Activated CD4-positive, alpha-beta T cell treated with anti-CD3 and anti-CD28 coated beads for 36 hours (primary cell): ENCODE results near the gene UBE2I. TPM values are rescaled to one million over a fixed set of nuclear protein-coding genes. Genes with fewer than 3 reads are reported as not detected.

ENCODE experiments used
- ATAC-seq: fragments of 200-7000 bp; cut with Tn5 transposase; one replicate; pipeline ENCODE4 v1.10.0; 2021; ENCODE audit warnings: mild to moderate bottlenecking, moderate library complexity
- CTCF ChIA-PET: fragments of 350-600 bp; sonication (Branson Sonifier 250); formaldehyde crosslinking; loops from one replicate; lab custom pipeline; 2021; ENCODE audit warnings: antibody characterized with exemption; lab: Charles Lee
- POLR2A ChIA-PET: fragments of 350-600 bp; sonication (Branson Sonifier 250); formaldehyde crosslinking; loops from one replicate; lab custom pipeline; 2021; ENCODE audit warnings: antibody characterized with exemption, inconsistent platforms; lab: Charles Lee
- DNase-seq: peaks from one replicate; pipeline ENCODE4 v3.0.0-alpha.2; 2020
- H3K27ac Mint-ChIP-seq: one replicate; pipeline ENCODE4 v1.8.0; 2021; ENCODE audit warnings: mixed read lengths
- H3K27me3 Mint-ChIP-seq: one replicate; pipeline ENCODE4 v1.8.0; 2021; ENCODE audit warnings: mixed read lengths
- H3K36me3 Mint-ChIP-seq: one replicate; pipeline ENCODE4 v1.8.0; 2021; ENCODE audit warnings: low read depth, mixed read lengths
- H3K4me1 Mint-ChIP-seq: one replicate; pipeline ENCODE4 v1.8.0; 2021; ENCODE audit warnings: mixed read lengths
- H3K4me3 Mint-ChIP-seq: one replicate; pipeline ENCODE4 v1.8.0; 2021; ENCODE audit warnings: mild to moderate bottlenecking, moderate library complexity, mixed read lengths
- H3K9me3 Mint-ChIP-seq: one replicate; pipeline ENCODE4 v1.8.0; 2021; ENCODE audit warnings: low read depth, mixed read lengths
- intact Hi-C, 2 experiments: fragments of 100-400 bp; cut with DNase I in 1 of 2; cut with micrococcal nuclease in 1 of 2; formaldehyde crosslinking; loops; one replicate each; pipeline versions ENCODE4 v1.14.2 to v1.15.1; 2022 to 2024; cut with DNase I, micrococcal nuclease
- total RNA-seq, 2 experiments: library from RNA; stranded (reverse); gene quantifications; one replicate each; pipeline ENCODE4 v1.2.3, GENCODE V29; 2021

Gene UBE2I
- total RNA-seq, 2 experiments from 2014 or later = 251 to 358 TPM

- Mint-ChIP-seq H3K4me1 (no peaks in the 10 kb centered on the region), H3K27me3 (peaks cover 11% of the 10 kb centered on the region), H3K9me3 (no peaks in the 10 kb centered on the region), H3K4me3 (no peak overlapping the region), H3K36me3 (no peaks in the 10 kb centered on the region), H3K27ac (no peak overlapping the region)
- CTCF ChIA-PET = interaction anchor here (0.6 kb wide), 1 partner anchor 225 kb away, joined by 3 read pairs; no protein-coding TSS in a partner anchor
- ATAC-seq = no peak
- POLR2A ChIA-PET = no interaction called here
- DNase-seq = no peak
- intact Hi-C loops = no loop called here
These were observed 30.1 kb upstream of the UBE2I start for GRCh38 chr16:1279081-1279944.

- no peaks in the 10 kb centered on the region for H3K9me3 Mint-ChIP-seq
- ATAC-seq = no peak
- H3K36me3 Mint-ChIP-seq = no peaks in the 10 kb centered on the region
- peaks cover 12% of the 10 kb centered on the region for H3K27me3 Mint-ChIP-seq
- no peak overlapping the region for H3K4me3 Mint-ChIP-seq
- POLR2A ChIA-PET = no interaction called here
- DNase-seq = no peak
- CTCF ChIA-PET = interaction anchor here (0.6 to 0.8 kb wide), 2 partner anchors 22 to 224 kb away, joined by 3 to 9 read pairs; no protein-coding TSS in a partner anchor
- H3K4me1 Mint-ChIP-seq = no peaks in the 10 kb centered on the region
- H3K27ac Mint-ChIP-seq = no peak overlapping the region
- intact Hi-C loops = no loop called here
These were observed 29.4 kb upstream of the UBE2I start for GRCh38 chr16:1279945-1280589.

GRCh38 chr16:1280783-1281182 lies 28.7 kb upstream of the UBE2I start:
- intact Hi-C loops = no loop called here
- ATAC-seq = no peak
- POLR2A ChIA-PET = no interaction called here

GRCh38 chr16:1281517-1281916 lies 27.9 kb upstream of the UBE2I start:
- peaks cover 5% of the 10 kb centered on the region for H3K27me3 Mint-ChIP-seq
- no peaks in the 10 kb centered on the region for H3K36me3 Mint-ChIP-seq
- ChIA-PET POLR2A (no interaction called here), CTCF (no interaction called here)
- no peaks in the 10 kb centered on the region for H3K4me1 Mint-ChIP-seq
- no peak overlapping the region for H3K27ac Mint-ChIP-seq
- DNase-seq = no peak
- no peak overlapping the region for H3K4me3 Mint-ChIP-seq
- no peak for ATAC-seq
- intact Hi-C loops = no loop called here
- H3K9me3 Mint-ChIP-seq = no peaks in the 10 kb centered on the region

More at GRCh38 chr16:1280783-1281182, 28.7 kb upstream of the UBE2I start:
- DNase-seq = no peak
- no peak overlapping the region for H3K27ac Mint-ChIP-seq
- H3K4me3 Mint-ChIP-seq = no peak overlapping the region
- H3K9me3 Mint-ChIP-seq = no peaks in the 10 kb centered on the region
- peaks cover 6% of the 10 kb centered on the region for H3K27me3 Mint-ChIP-seq
- CTCF ChIA-PET = interaction anchor here (0.8 kb wide), 1 partner anchor 21 kb away, joined by 9 read pairs; no protein-coding TSS in a partner anchor
- H3K36me3 Mint-ChIP-seq = no peaks in the 10 kb centered on the region
- no peaks in the 10 kb centered on the region for H3K4me1 Mint-ChIP-seq

DNA sequence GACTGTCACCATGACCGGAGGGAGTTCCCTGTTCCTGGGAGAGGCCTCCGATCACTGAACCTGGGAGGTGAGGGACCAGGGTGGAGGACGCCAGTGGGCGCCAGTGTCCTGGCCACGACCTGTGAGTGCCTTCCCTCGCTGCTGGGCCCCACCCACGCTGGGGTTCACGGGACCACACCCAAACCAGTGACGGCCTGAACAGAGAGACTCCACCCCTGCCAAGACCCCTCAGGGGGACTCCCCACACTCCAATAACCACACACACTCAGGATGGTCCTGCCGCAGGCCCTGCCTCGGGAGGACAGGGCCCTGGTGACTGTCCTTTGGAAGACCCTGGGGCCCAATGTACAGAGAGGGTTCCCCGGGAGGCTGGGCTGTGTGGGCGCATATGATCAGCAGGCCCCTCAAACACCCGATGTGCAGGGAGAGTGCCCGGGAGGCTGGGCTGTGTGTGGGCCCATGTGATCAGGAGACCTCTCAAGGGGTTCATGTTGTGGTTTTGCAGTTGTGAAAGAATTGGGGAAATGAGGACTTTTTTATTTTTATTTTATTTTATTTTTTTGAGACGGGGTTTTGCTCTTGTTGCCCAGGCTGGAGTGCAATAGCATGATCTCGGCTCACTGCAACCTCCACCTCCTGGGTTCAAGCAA lies 27.0 kb upstream of the UBE2I start:
- ATAC-seq (no peak), DNase-seq (no peak)
- no peaks in the 10 kb centered on the region for H3K9me3 Mint-ChIP-seq
- H3K27ac Mint-ChIP-seq = no peak overlapping the region
- intact Hi-C loops = no loop called here
- H3K4me3 Mint-ChIP-seq = no peak overlapping the region
- H3K4me1 Mint-ChIP-seq = no peaks in the 10 kb centered on the region
- H3K36me3 Mint-ChIP-seq = no peaks in the 10 kb centered on the region
- peaks cover 5% of the 10 kb centered on the region for H3K27me3 Mint-ChIP-seq
- ChIA-PET POLR2A (no interaction called here), CTCF (interaction anchor here (0.7 kb wide), 1 partner anchor 20 kb away, joined by 3 read pairs; no protein-coding TSS in a partner anchor)

GRCh38 chr16:1283296-1283695 lies 26.1 kb upstream of the UBE2I start:
- H3K27me3 Mint-ChIP-seq = peaks cover 8% of the 10 kb centered on the region
- POLR2A ChIA-PET = no interaction called here
- CTCF ChIA-PET = interaction anchor here (0.7 kb wide), 1 partner anchor 19 kb away, joined by 3 read pairs; no protein-coding TSS in a partner anchor
- intact Hi-C loops = no loop called here
- no peaks in the 10 kb centered on the region for H3K9me3 Mint-ChIP-seq
- no peak overlapping the region for H3K27ac Mint-ChIP-seq
- H3K4me3 Mint-ChIP-seq = no peak overlapping the region
- ATAC-seq = no peak
- no peaks in the 10 kb centered on the region for H3K4me1 Mint-ChIP-seq
- no peak for DNase-seq
- no peaks in the 10 kb centered on the region for H3K36me3 Mint-ChIP-seq

DNA sequence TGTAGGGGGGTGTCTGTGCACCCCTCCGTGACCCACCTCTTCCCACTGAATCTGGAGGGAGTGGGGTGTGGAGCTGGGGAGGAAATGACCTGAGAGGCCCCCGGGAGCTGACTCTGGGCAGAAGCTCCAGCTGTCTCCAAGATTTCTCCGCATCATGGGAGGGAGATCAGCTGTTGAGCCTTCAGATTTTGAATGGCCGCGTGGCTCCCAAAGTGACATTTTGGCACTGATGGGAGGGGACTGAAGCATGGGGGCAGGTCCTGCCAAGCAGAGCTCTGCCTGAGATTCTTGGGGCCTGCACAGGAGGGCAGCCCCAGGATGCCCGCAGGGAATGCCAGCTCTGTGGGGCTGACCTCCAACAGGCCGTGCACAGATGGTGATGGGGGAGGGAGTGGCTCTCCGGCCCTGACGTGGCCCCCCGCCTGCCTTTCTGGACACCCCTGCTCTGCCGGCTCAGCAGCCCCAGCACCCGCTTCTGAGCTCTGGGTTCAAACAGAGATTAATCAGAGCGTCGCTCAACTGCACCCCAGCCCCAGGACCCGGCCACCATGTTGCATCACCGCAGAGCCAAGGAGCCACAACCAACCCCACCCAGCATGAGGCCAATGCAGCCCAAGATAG lies 25.3 kb upstream of the UBE2I start:
- POLR2A ChIA-PET = no interaction called here
- Mint-ChIP-seq H3K9me3 (no peaks in the 10 kb centered on the region), H3K27me3 (peaks cover 10% of the 10 kb centered on the region), H3K4me3 (no peak overlapping the region), H3K4me1 (no peaks in the 10 kb centered on the region), H3K27ac (no peak overlapping the region), H3K36me3 (no peaks in the 10 kb centered on the region)
- DNase-seq = no peak
- intact Hi-C loops = no loop called here
- CTCF ChIA-PET = interaction anchor here (0.6 kb wide), 1 partner anchor 1306 kb away, joined by 3 read pairs; no protein-coding TSS in a partner anchor
- ATAC-seq = no peak

DNA sequence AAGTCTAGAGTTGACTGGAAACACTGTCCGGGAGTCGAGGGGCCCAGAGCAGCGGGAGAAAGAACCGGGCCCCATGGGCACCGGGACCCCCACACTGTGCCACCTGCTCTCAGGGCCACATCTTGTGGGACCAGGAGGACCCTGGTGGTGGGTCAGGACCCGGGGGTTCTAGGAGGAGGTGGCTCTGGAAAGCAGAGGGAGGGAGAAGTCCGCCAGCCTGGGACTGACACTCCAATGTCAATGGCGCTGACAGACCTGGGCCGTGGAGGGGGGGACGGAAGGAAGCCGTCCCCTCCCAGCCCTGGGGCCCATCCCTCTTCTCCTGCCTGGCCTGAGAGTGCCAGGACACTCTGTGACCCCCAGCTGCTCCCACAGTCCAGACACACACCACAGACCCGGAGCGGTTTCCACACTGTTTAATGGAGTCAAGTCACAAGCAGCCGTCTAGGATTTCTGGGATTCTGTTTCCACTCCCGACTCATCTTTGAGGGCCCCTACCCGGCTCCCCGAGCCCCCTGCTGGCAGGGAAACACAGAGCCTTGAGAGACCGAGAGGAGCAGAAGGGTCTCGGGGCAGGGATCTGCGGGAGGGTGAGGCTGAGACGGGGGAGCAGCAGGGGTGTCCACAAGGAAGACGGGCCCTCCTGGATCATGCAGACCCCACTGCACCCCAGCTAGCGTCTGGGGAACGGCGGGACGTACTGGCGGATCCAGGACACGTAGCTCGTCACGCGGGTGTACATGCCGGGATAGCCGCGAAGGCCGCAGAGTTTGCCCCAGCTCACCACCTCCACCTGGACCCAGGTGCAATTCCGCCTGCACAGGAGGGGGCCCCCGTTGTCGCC lies 23.5 kb upstream of the UBE2I start:
- DNase-seq (no peak), ATAC-seq (no peak)
- H3K27ac Mint-ChIP-seq = no peak overlapping the region
- ChIA-PET CTCF (no interaction called here), POLR2A (no interaction called here)
- no peak overlapping the region for H3K4me3 Mint-ChIP-seq
- no peaks in the 10 kb centered on the region for H3K9me3 Mint-ChIP-seq
- H3K36me3 Mint-ChIP-seq = no peaks in the 10 kb centered on the region
- no peaks in the 10 kb centered on the region for H3K4me1 Mint-ChIP-seq
- peaks cover 23% of the 10 kb centered on the region for H3K27me3 Mint-ChIP-seq
- intact Hi-C loops = no loop called here

DNA sequence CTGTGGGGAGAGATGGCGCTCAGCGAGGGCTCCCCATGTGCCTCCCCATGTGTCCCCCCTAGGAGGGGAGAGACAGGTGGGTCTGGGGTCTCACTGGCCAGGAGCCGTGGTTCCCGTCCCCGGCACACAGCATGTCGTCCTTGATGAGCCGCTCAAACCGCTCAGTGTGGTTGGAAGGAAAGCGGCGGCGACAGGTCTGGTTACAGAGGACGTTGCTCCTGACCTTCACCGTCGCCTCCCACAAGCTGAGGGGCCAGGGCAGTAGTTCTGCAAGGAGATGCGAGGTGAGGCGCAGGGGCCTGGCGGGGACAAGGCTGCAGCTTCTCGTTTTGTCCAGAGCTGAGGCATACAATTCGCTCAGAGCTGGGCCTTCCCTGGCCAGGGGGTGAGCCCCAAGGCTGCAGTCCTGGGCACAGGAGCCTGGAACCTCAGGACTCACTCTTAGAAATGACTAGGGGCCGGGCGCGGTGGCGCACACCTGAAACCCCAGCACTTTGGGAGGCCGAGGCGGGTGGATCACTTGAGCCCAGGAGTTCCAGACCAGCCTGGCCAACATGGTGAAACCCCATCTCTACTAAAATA lies 22.8 kb upstream of the UBE2I start:
- Mint-ChIP-seq H3K27ac (no peak overlapping the region), H3K27me3 (peaks cover 28% of the 10 kb centered on the region), H3K4me1 (no peaks in the 10 kb centered on the region), H3K9me3 (no peaks in the 10 kb centered on the region), H3K36me3 (no peaks in the 10 kb centered on the region), H3K4me3 (no peak overlapping the region)
- ChIA-PET POLR2A (no interaction called here), CTCF (no interaction called here)
- DNase-seq (no peak), ATAC-seq (no peak)
- intact Hi-C loops = no loop called here

DNA sequence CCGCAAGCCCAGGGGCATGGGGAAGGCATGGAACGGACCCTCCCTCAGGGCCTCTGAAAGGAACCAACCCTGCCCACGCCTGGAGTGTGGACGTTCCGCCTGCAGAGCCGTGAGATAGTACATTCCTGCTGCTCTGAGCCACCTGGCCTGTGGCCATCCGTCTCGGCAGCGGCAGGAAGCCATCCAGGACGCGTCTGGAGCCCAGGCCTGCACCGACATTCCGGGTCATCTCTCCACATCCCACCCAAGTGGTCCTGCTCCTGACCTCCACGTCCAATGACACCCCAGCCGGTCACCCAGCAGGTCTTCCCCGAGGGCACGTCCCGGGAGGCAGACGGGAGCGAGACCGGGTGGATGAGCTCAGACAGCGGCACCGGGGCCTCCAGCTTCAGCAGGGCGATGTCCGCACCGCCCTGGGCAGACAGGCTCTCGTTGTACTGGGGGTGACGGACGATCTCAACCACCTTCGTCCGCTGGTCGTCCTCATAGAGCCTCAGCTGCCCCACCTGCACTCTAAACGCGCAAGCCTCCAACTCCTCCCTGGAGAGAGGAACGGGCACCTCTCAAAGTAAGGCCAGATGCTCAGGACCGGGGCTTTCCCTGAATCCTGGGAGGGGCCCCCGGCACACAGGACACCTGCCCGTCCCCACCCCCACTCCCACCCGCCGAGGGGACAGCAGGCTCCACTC lies 21.3 kb upstream of the UBE2I start:
- CTCF ChIA-PET = no interaction called here
- H3K27me3 Mint-ChIP-seq = peaks cover 31% of the 10 kb centered on the region
- DNase-seq (no peak), ATAC-seq (no peak)
- no peaks in the 10 kb centered on the region for H3K9me3 Mint-ChIP-seq
- intact Hi-C loops = no loop called here
- H3K27ac Mint-ChIP-seq = no peak overlapping the region
- H3K36me3 Mint-ChIP-seq = no peaks in the 10 kb centered on the region
- H3K4me1 Mint-ChIP-seq = no peaks in the 10 kb centered on the region
- POLR2A ChIA-PET = no interaction called here
- H3K4me3 Mint-ChIP-seq = no peak overlapping the region
